GM19193 (cell line): ENCODE data around the gene FARS2.

Experiments used
- POLR2A ChIP-seq: IDR thresholded peaks from 4 replicates; pipeline ENCODE4 v1.6.1; 2011; ENCODE audit not compliant: insufficient read depth, insufficient read length; ENCODE audit errors: extremely low read depth

Gene FARS2

DNA sequence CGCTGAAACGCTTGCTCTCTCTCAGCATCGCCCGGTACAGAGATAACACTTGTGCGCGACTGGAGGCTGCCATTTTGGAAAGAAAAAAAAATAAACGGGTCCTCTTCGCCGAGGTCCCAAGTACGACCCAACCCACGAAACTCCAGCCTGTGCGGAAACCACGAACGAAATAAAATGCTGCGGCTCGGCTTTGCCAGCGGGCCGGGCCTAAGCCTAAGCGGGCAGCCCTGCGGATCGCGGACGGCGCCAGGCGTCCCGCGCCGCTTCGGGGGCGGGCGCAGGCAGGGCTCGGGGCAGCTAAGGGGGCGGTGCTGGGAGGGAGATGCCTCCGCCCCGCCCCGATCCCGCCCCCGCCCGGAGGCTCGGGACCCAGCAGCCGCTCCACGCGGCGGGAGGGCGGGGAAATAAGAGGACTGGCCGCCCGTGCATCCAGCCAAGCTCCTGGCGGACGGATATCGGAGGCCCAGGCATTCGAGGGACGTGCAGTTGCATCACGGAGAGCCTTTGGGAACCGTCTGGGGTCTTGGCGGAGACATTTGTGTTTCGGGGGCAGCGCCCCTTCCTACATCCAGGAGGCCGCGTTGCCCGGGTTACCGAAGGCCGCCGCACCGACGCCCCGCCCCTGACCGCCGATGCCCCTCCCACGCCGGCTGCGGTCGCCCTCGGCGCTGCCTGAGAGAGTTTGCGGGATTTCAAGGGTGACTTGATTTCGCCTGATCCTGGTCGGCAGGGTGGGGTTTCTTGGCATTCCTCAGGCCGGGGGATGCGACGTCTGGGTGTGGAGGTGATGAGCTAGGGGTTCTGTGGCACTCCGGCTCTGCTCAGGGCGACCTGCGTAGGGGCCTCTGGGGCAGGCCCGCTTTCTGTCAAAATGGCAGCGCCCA, at the start of gene FARS2, which contains the start of gene LYRM4:
FARS2 (plus strand) TSS at position 853 of the 884 bp plus-strand sequence.
LYRM4 (minus strand) TSS at position 290 of the 884 bp plus-strand sequence; CDS start at position 73, 217 bp downstream.
- peak; percentile 31 for TF ChIP-seq POLR2A

DNA sequence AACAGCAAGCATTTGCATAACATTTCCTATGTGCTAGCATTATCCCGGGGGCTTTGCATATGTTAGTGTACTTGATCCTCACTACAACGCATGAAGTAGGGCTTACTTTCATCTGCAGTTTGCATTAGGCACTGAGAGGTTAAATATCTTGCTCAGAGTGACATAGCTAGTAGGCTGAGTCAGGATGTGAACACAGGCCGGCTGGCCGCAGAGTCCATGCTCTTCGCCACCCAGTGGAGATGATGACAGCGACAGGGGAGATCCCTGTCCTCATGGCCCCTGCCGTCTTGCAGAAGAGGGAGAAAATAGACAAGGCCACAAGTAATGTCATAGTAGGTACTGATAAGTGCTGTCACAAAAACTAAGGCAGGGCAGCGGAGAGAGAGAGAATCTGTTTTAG, 47.5 kb upstream of the FARS2 start:
- TF ChIP-seq POLR2A: no peak

DNA sequence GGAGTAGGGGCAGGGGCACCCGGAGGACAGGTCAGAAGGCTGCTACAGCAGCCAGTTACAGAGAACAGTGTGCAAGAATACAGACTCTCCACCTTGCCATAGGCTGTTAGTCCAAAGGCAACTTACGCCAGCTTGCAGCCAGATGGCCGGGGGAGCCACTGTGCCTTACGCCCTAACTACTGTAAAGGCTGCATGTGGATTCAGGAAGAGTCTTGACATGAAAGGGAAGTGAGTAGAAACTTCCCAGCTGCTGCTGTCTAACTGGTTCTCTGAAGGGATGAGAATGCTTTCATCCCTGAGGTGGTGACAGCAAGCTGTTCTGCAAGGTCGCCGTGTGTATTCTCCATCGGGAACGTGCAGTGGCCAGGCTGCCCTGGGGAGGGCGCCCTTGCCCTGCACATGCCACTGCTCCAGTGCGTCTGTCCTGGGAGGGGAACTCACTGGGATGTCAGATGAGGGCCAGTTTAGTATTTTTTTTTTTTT, 46.7 kb upstream of the FARS2 start:
- TF ChIP-seq POLR2A: no peak

DNA sequence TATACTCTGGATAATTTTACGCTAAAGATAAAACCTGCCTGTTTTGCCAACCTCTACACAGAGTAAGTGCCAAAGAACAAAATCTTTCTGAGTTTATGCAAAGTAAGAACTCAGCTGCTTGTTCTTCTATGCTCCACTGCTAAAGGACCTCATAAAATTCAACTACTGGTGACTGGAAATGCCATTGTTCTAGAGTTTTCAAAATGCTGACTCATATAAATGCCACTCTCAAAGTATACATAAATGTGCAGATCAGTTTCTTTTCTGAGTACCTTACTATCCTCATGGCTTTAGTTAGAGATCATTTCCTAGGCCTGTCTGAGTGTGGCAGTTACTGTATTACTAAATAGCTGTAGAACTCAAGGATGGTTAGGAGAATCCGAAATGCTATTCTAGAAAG, 46.2 kb upstream of the FARS2 start:
- no peak for TF ChIP-seq POLR2A

DNA sequence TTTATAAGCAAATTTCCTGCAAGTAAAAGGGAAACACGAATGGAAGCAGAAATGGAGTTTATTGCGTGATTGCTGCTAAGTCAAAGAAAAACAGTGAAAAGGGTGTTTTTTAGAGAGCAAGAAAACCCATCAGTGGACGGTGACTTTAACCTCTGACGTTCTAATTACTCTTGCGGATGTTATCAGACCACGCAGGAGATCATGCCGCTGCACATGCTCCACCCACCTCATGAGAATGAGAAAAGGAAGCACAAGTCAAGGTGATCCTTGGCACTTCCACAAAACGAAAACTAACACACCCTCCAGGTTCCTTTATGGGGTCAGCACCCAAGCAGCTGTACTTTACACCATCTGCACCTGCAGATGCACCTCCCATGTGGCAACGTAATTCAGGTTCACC, 45.5 kb upstream of the FARS2 start:
- no peak for TF ChIP-seq POLR2A

DNA sequence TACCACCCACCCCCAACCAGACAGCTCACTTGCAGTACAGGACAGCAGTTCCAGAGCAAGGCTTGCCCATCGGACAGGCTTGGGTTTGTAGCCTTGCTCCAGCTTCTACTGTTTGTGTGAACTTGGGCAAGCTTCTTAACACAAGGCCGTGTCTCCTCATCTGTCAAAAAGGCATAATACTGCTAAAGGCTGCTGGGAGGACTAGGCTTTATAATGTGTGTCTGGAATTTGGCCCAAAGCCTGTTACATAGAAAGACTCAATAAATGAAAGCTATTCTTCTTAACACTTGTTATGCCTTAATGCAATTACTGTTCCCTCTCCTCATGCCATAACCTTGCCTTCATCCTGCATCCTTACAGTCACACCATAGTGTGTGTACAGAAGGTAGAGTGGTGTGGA, 44.0 kb upstream of the FARS2 start:
- TF ChIP-seq POLR2A: no peak

DNA sequence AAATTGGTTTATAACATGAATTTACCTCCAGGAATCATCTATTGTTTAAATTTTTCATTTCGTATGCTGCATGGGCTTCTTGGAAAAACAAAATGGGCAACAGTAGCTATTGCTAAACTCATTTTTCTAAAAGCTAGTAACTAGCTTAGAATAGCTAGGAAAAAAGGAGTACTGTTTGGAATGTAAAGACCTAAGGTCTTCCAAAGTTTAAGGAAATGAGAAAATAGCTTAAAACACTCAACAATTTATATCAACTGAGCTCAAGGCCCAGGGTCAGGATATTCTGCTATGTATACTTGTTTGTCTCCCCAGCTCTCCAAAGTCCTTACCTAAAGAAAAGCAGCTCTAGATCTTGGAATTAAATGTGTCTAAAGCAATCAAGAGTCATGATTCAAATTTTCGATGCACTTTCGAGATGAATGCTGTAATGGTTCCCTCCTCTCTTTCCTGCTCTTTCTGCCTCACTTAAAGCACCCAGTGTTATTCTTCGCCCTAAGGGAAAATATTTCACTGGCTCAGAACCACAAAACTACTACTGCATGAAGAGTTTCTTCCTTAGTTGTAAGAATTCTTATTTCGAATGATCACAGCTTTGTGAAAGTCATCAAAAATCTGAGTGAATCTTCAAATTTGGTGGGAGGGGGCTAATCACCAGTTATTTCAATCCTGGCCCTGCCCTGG, 42.2 kb upstream of the FARS2 start:
- TF ChIP-seq POLR2A: no peak

DNA sequence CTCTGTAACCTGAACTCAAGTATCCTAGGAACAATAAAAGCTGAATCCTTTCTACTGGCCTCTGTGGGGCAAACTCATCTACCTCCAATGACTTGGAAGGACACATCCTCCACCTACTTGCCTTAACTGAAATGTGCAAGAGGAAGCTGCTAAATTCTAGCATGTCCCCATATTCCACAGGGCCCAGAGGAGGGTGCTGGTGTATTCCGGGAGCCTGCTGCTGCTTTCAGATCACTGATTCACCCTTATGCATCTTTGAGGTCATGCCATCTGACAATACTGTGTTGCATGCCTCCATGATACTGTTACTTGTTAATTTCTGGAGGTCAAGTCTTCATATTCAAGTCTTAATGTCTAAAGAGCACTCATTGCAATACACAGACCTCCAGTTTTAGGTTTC, 40.9 kb upstream of the FARS2 start:
- no peak for TF ChIP-seq POLR2A

DNA sequence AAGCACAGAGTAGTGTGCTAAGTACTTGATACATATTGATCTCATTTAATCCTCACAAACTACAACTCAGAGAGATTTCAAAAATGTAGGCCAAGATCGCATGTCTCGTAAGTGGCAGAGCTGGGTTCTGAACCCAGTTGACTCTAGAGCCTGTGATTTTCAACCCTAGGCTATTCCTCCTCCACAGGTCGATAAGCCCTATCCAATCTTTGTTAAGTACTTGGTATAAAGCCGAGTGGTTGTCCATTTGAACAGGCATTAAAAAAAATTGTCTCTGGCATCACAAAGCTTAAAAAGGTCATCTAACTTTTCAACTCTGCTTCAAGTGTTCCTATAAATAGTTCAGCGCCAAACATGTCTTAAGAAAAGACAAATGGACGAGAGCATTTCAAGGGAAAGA, 38.0 kb upstream of the FARS2 start:
- no peak for TF ChIP-seq POLR2A

DNA sequence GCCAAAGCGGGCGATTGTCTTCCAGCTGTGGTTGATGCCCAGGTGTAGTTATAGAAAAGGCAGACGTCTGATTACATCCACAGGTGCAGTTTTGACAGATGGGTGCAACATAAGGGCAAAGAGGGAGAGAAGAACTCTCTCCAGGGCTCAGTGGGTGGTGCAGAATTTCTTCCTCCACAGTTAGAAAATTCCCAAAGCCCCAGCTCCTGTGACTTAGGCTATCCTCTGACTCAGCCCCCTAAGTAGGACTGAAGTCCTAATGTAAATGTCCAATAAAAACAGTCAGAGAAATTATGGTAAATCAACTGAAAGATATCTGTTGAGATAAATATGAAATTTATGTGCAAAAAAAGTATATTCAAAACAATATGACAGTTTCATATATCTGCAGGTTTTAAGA, 32.0 kb upstream of the FARS2 start:
- no peak for TF ChIP-seq POLR2A

DNA sequence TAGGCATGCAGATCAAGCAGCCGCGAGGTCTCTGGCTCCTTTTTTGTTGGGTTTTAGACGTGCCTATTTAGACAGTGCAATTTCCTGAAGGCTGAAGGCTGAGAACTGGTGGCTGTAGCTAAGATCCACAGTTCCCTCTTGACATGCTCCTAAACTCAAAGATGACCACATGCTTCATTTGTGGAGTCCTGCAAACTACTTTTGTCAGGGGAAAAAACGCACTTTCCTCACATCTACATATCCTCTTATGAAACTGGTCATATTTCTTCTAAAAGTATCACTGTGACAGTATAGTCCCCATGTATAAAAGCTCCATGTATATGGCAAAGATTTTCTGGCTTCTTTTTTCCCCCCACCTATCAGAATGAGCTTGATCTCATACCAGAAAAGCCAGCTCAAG, 31.2 kb upstream of the FARS2 start:
- no peak for TF ChIP-seq POLR2A

DNA sequence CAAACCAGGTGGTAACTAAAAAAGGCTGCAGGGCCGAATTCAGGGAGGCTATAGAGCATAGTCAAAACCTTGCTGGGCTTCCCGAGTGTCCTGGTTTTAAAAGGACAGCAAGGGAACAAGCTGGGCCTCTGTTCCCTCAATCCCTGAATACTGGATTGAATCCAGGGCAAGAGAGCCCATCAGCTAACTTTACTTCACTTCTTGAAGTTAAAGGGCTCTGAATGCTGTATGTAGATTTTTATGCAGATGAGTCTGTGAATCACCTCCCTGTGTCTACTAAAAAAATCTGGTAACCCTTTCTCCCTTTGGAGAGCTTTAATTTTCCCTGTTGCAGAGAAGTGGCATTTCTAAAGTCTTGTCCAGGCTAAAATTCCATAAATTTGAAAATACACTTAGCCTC, 30.0 kb upstream of the FARS2 start:
- TF ChIP-seq POLR2A: no peak

DNA sequence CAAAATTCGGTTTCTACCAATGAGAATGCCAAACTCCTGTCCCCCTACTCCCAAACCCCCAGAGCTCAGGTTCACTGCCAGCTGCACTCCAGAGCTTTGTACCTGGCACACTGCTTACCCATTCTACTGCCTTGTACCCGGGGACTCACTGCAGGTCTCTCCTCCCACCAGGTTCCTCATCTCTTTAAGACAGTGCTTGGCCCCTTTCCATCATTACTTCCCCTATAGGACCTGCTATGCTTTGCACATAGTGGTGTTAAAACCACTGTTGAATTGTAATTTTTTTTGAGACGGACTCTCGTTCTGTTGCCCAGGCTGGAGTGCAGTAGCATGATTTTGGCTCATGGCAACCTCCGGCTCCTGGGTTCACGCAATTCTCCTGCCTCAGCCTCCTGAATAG, 26.4 kb upstream of the FARS2 start:
- no peak for TF ChIP-seq POLR2A

DNA sequence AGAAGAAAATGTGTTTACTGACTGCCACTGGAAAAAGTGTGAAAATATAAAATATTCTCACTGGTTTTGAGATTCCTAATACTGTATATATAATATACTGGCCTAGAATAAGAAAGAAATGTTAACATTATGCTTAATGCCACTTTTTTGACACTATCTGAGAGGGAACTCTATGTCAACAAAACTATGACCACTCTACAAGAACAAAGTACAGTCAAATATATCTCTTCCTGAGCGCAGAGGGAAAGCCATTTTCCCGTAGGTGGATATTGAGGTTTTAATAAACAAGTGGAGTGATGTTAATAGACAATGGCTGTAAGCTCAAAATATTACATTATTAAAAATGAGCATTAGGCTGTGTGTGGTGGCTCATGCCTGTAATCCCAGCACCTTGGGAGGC, 25.5 kb upstream of the FARS2 start:
- no peak for TF ChIP-seq POLR2A

DNA sequence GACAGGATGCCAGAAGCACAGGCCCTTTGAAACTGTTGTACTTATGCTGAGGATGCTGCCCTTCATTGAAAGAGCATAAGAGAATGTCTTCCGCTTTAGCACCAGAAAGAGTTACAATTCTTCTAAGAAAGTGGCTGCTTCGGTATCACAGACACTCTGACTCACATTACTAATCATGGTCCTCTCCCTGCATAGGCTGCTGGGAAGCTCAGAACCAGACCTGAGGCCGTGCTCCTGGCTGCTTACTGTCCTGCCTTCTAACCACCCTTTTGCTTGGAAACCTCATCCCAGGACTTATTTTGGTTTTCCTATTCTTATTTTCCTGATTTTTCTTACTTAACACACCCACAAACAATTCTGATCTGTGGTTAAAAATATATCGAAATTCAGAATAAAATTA, 23.5 kb upstream of the FARS2 start:
- no peak for TF ChIP-seq POLR2A

DNA sequence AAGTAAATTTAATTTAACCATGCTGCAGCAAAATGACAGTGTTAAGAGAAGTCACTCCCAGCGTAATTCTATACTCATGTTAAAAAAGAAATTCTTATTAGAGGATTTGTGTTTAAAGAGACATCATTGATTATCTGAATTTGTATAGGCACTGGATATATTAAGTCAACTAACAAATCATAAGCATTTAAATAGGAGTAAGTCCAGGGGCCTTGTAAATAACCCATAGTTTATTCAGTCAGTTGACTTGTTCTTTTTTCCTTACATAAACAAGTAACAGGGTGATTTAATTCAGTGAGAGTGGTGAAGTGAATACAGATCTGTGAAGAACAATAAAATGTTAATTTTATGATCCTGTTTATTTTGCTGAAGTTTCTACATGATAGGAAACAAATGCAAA, 23.0 kb upstream of the FARS2 start:
- no peak for TF ChIP-seq POLR2A
